Psoas muscle (tissue), 8 donors: ENCODE data around the gene FARP1. TPM values are rescaled to one million over a fixed set of nuclear protein-coding genes. Genes with fewer than 3 reads are reported as not detected.
A peak's percentile ranks its signal among the peaks of the same experiment; 100 is the strongest.

Experiments used
- ATAC-seq, 4 donors: fragments of 200-7000 bp; cut with Tn5 transposase; one replicate each; pipeline ENCODE4 v1.9.1; 2020; ENCODE audit warnings: moderate library complexity in 3 of 4, mild to moderate bottlenecking in 2 of 4
- DNase-seq, 2 donors: peaks; one replicate each; pipeline ENCODE4 v3.0.0-alpha.2; 2020
- H3K27ac ChIP-seq: fragments of 200-600 bp; one replicate; pipeline ENCODE4 v1.8.0; 2022
- H3K27me3 ChIP-seq, 3 donors: fragments of 200-600 bp in 1 of 3; one replicate each; pipeline versions ENCODE4 v1.6.1 to v1.8.0; 2013 to 2022; ENCODE audit warnings: low read length in 2 of 3, mild to moderate bottlenecking in 2 of 3, moderate library complexity in 1 of 3; ENCODE audit not compliant: insufficient read depth in 3 of 3
- H3K36me3 ChIP-seq, 2 donors: fragments of 200-600 bp in 1 of 2; one replicate each; pipeline versions ENCODE4 v1.6.1 to v1.8.0; 2013 to 2022; ENCODE audit warnings: low read depth in 1 of 2, mild to moderate bottlenecking in 1 of 2, moderate library complexity in 1 of 2; ENCODE audit not compliant: insufficient read depth in 1 of 2
- H3K4me1 ChIP-seq: fragments of 200-600 bp; one replicate; pipeline ENCODE4 v1.8.0; 2022
- H3K4me3 ChIP-seq: fragments of 200-600 bp; one replicate; pipeline ENCODE4 v1.8.0; 2022; ENCODE audit warnings: mild to moderate bottlenecking
- H3K9me3 ChIP-seq: fragments of 200-600 bp; one replicate; pipeline ENCODE4 v1.8.0; 2022
- WGBS, 3 donors: extraction: QIAGEN DNeasy Blood & Tissue Kit; methylation state at CpG; one replicate each; pipeline versions ENCODE4 v1.1.6 to v1.1.7; 2013; 5-methylcytosine and 5-hydroxymethylcytosine counted together
- intact Hi-C, 2 donors: fragments of 100-400 bp; cut with DNase I; formaldehyde crosslinking; loops; one replicate each; pipeline versions ENCODE4 v1.11.0 to v1.14.2; 2022
- polyA plus RNA-seq, 3 donors: library from polyadenylated mRNA; stranded (reverse); fragments of 200-250 nt; gene quantifications; one replicate each; pipeline ENCODE4 v1.2.3, GENCODE V29; 2013
- total RNA-seq, 4 donors: library from RNA; stranded (reverse); fragmentation: NEBNext Ultra II Directional in 2 of 4; extraction: Animal tissue kit (Norgen Biotek cat#: 25700) in 2 of 4; gene quantifications; one replicate each; pipeline versions ENCODE4 v1.2.1 to v1.2.4, GENCODE V29; 2021 to 2023
- TF ChIP-seq, protein P1 (sequence below): fragments of 200-600 bp; IDR thresholded peaks from one replicate; pipeline ENCODE4 v1.8.0; 2022; ENCODE audit warnings: antibody characterized with exemption
- donor health status: healthy with polysubstance abuse.
- donor health status: DM: no; HTN: no; CAD: no; lungs with moderate emphysema.
- donor health status: Bipolar disorder and iron deficiency.
- donor health status: healthy.
- donor health status: DM: yes; HTN: yes; CAD: no.
- donor health status: DM: no; HTN: no; CAD: no.
- donor health status: DM: no; HTN: no; CAD: no.
- donor health status: DM: yes; HTN: yes; CAD: no.

Gene FARP1
- total and polyA plus RNA-seq, 7 donors: 5.7 to 19.4 (median 9.2) TPM

DNA sequence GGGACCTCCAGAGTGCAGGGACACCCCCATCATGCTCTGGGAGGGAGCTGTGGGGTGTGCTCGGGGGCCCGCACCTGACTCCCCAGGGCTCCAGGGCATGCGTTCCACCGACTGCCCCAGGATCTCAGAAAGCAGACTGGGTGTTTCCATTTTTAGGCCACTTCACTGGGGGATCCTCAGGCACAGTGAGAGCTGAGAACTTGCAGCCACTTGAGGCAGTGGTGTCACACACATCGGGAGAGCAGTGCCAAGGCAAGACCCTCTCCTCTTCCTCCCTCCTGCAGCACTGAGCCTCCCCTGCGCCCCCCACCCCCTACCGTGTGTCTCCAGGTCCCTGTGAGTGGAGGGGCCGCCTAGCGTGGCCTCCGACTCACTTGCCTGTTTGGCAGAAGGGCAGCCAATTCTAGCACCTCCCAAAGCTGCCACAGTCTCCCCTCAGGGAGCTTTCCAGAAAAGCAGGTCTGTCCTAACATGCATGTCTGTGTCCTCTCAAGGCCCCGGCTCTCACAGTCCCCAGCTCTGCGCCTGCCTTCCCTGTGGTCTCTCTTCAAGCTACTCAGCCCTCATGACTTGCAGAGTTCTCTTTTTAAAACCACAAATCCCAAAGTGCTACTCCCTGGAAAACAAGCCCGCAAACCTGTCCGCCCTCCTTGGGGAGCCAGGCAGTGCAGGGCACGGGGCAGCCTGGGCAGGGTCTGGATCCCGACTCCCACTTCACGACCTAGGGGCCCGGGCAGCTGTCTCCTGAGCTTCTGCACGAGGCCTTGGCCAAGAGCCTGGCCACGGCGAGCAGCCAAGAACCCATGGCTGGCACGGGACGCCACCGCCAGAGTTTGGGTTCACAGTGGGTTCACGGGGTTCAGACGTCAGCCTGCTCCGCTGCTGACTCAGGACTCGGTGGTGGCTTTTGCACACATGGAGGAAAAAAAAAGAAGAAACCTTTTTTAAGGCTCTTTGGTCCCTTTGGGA is 339.9 kb downstream of the FARP1 start:
- H3K4me3 ChIP-seq: peak overlapping the region; percentile 37

GRCh38 chr13:98483601-98484288 is 340.9 kb downstream of the FARP1 start:
- Histone ChIP-seq H3K27me3 (no peaks in the 10 kb centered on the region), H3K36me3 (no peaks in the 10 kb centered on the region), H3K27ac (peak overlapping the region; percentile 87), H3K9me3 (no peaks in the 10 kb centered on the region), H3K4me1 (peaks cover 60% of the 10 kb centered on the region), H3K4me3 (peak overlapping the region; percentile 37)
- DNase-seq (no peak), ATAC-seq (peak in 3 of 4 donors; percentile 16 to 34 (median 23))
- intact Hi-C loops: loop anchor here (5.0 kb wide), 1 partner anchor 94 kb away; the partner anchor contains the start of gene STK24 (in 2 of the 2)
- WGBS, 3 donors: 23 to 40% (median 29%) methylated on average over 14 of the region's 14 CpGs
- TF ChIP-seq, protein P1, sequence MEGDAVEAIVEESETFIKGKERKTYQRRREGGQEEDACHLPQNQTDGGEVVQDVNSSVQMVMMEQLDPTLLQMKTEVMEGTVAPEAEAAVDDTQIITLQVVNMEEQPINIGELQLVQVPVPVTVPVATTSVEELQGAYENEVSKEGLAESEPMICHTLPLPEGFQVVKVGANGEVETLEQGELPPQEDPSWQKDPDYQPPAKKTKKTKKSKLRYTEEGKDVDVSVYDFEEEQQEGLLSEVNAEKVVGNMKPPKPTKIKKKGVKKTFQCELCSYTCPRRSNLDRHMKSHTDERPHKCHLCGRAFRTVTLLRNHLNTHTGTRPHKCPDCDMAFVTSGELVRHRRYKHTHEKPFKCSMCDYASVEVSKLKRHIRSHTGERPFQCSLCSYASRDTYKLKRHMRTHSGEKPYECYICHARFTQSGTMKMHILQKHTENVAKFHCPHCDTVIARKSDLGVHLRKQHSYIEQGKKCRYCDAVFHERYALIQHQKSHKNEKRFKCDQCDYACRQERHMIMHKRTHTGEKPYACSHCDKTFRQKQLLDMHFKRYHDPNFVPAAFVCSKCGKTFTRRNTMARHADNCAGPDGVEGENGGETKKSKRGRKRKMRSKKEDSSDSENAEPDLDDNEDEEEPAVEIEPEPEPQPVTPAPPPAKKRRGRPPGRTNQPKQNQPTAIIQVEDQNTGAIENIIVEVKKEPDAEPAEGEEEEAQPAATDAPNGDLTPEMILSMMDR: no peak

More for the DNA sequence above, 339.9 kb downstream of the FARP1 start:
- peak overlapping the region; percentile 87 for H3K27ac ChIP-seq
- peak; percentile 22 to 61 (median 42) for ATAC-seq
- intact Hi-C loops: loop anchor here (5.0 kb wide), 1 partner anchor 95 kb away; the partner anchor contains the start of gene STK24 (in 2 of the 2)
- no peaks in the 10 kb centered on the region for H3K36me3 ChIP-seq
- no peaks in the 10 kb centered on the region for H3K27me3 ChIP-seq
- DNase-seq: peak; percentile 68 to 83
- TF ChIP-seq, protein P1: peak; percentile 19
- peaks cover 59% of the 10 kb centered on the region for H3K4me1 ChIP-seq
- no peaks in the 10 kb centered on the region for H3K9me3 ChIP-seq
- WGBS, 3 donors: 19 to 35% (median 25%) methylated on average over 27 to 28 of the region's 28 CpGs

- 26 to 31% (median 27%) methylated on average over 21 of the region's 21 CpGs for WGBS, 3 donors
- DNase-seq: peak; percentile 82 to 88
- ATAC-seq: peak; percentile 85 to 89 (median 86)
- Histone ChIP-seq H3K4me3 (peak overlapping the region; percentile 37), H3K4me1 (peaks cover 68% of the 10 kb centered on the region), H3K9me3 (no peaks in the 10 kb centered on the region), H3K36me3 (no peaks in the 10 kb centered on the region), H3K27me3 (no peaks in the 10 kb centered on the region), H3K27ac (peak overlapping the region; percentile 87)
- TF ChIP-seq, protein P1: no peak
- intact Hi-C loops: loop anchor here (5.0 kb wide), 2 partner anchors 43 to 93 kb away; partner anchors contain the start of gene STK24 (in 2 of the 2)
These were observed 341.7 kb downstream of the FARP1 start for GRCh38 chr13:98484289-98485219.

GRCh38 chr13:98485561-98485960 is 342.7 kb downstream of the FARP1 start:
- Histone ChIP-seq H3K9me3 (no peaks in the 10 kb centered on the region), H3K27me3 (no peaks in the 10 kb centered on the region), H3K36me3 (no peaks in the 10 kb centered on the region), H3K27ac (peak overlapping the region; percentile 87), H3K4me3 (no peak overlapping the region), H3K4me1 (peaks cover 74% of the 10 kb centered on the region)
- DNase-seq (no peak), ATAC-seq (no peak)
- TF ChIP-seq, protein P1: no peak
- intact Hi-C loops: loop anchor here in 1 of 2 donors (5.0 kb wide), 1 partner anchor 42 kb away; no protein-coding TSS in a partner anchor
- 64 to 87% (median 65%) methylated on average over 11 of the region's 11 CpGs for WGBS, 3 donors
